RWPE2 (cell line): Measurements from ENCODE around the gene OR1L8.

Experiments used
- ATAC-seq: fragments of 200-7000 bp; cut with Tn5 transposase; 3 replicates; pipeline ENCODE4 v1.9.1; 2021; ENCODE audit warnings: low read depth
- DNase-seq: peaks from one replicate; pipeline ENCODE4 v3.0.0-alpha.2; 2020; ENCODE audit warnings: low spot score
- H3K27ac ChIP-seq: fragments of 450-650 bp; 2 replicates; pipeline ENCODE4 v1.5.1; 2017; ENCODE audit warnings: mild to moderate bottlenecking; ENCODE audit not compliant: poor library complexity, severe bottlenecking
- H3K27me3 ChIP-seq: fragments of 250-450 bp; sonication (Bioruptor Pico); 2 replicates; pipeline ENCODE4 v1.5.1; 2021; ENCODE audit warnings: mild to moderate bottlenecking, moderate library complexity; ENCODE audit not compliant: insufficient read depth, poor library complexity, severe bottlenecking
- H3K36me3 ChIP-seq: fragments of 250-450 bp; sonication (Bioruptor Pico); 2 replicates; pipeline ENCODE4 v1.5.1; 2020; ENCODE audit warnings: low read depth, mild to moderate bottlenecking, moderate library complexity
- H3K4me1 ChIP-seq: fragments of 250-450 bp; sonication (Bioruptor Pico); 2 replicates; pipeline ENCODE4 v1.5.1; 2021; ENCODE audit warnings: mild to moderate bottlenecking, moderate library complexity; ENCODE audit not compliant: insufficient read depth, poor library complexity, severe bottlenecking
- H3K4me3 ChIP-seq: fragments of 250-450 bp; sonication (Bioruptor Pico); 2 replicates; pipeline ENCODE4 v1.5.1; 2021; ENCODE audit warnings: mild to moderate bottlenecking, moderate library complexity; ENCODE audit not compliant: severe bottlenecking
- H3K9me3 ChIP-seq: fragments of 250-450 bp; sonication (Bioruptor Pico); 2 replicates; pipeline ENCODE4 v1.5.1; 2021; ENCODE audit warnings: mild to moderate bottlenecking, moderate library complexity; ENCODE audit not compliant: severe bottlenecking
- TF ChIP-seq, protein P1 (sequence below): fragments of 450-650 bp; IDR thresholded peaks from one replicate; pipeline ENCODE4 v1.5.1; 2017; ENCODE audit warnings: mild to moderate bottlenecking, moderate library complexity; ENCODE audit not compliant: poor library complexity, severe bottlenecking

The OR1L8 gene

GRCh38 chr9:122519376-122519775, 63.8 kb downstream of the OR1L8 start:
- Histone ChIP-seq H3K4me1 (no peaks in the 10 kb centered on the region), H3K27me3 (peaks cover 7% of the 10 kb centered on the region), H3K9me3 (no peaks in the 10 kb centered on the region), H3K4me3 (no peak overlapping the region), H3K27ac (no peak overlapping the region), H3K36me3 (no peaks in the 10 kb centered on the region)
- ATAC-seq (no peak), DNase-seq (no peak)
- TF ChIP-seq, protein P1, sequence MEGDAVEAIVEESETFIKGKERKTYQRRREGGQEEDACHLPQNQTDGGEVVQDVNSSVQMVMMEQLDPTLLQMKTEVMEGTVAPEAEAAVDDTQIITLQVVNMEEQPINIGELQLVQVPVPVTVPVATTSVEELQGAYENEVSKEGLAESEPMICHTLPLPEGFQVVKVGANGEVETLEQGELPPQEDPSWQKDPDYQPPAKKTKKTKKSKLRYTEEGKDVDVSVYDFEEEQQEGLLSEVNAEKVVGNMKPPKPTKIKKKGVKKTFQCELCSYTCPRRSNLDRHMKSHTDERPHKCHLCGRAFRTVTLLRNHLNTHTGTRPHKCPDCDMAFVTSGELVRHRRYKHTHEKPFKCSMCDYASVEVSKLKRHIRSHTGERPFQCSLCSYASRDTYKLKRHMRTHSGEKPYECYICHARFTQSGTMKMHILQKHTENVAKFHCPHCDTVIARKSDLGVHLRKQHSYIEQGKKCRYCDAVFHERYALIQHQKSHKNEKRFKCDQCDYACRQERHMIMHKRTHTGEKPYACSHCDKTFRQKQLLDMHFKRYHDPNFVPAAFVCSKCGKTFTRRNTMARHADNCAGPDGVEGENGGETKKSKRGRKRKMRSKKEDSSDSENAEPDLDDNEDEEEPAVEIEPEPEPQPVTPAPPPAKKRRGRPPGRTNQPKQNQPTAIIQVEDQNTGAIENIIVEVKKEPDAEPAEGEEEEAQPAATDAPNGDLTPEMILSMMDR: no peak

DNA sequence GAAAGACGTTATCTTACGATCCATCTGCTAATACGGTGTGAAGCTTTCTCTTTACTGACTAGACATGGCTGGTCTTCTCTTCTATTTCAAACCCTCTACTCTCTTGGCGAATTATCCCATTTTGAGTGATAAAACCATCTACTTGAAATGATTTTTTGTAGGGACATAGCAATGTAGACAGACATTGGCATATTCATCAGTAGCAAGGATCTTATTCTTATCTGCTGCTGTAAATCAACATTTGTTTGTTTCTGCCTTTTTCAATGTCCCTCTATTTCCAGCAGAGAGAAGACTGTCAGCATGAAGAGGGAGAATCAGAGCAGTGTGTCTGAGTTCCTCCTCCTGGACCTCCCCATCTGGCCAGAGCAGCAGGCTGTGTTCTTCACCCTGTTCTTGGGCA, 64.3 kb downstream of the OR1L8 start, which contains the start of gene OR1J4:
Gene OR1J4, plus strand, starts transcription at position 301 of the 400 bp plus-strand sequence. Its CDS starts 0 bp downstream, at position 301.
- peaks cover 7% of the 10 kb centered on the region for H3K27me3 ChIP-seq
- H3K4me1 ChIP-seq: no peaks in the 10 kb centered on the region
- TF ChIP-seq, protein P1: no peak
- ATAC-seq (no peak), DNase-seq (no peak)
- no peak within 1 kb of the TSS for H3K27ac ChIP-seq
- H3K9me3 ChIP-seq: no peaks in the 10 kb centered on the region
- no peak within 1 kb of the TSS for H3K4me3 ChIP-seq
- no peaks in the 10 kb centered on the region for H3K36me3 ChIP-seq

DNA sequence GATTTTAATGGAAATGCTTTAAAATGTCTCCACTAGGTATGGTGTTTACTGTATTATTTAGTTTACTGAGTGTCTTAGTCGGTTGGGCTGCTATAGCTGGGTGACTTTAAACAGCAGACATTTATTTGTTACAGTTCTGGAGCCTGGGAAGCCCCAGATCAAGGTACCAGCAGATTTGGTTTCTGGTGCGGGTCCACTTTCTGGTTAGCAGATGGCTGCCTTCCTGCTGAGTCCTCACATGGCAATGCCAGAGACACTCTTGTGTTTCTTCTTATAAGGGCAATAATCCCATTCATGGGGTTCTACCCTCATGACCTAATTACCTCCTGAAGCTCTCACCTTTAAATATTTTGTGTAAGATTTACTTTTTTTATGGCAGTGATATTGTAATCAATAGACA, 65.0 kb downstream of the OR1L8 start:
- TF ChIP-seq, protein P1: no peak
- H3K4me3 ChIP-seq: no peak overlapping the region
- no peak for ATAC-seq
- DNase-seq: no peak
- H3K27ac ChIP-seq: no peak overlapping the region
- H3K4me1 ChIP-seq: no peaks in the 10 kb centered on the region
- H3K27me3 ChIP-seq: peaks cover 7% of the 10 kb centered on the region
- H3K9me3 ChIP-seq: no peaks in the 10 kb centered on the region
- H3K36me3 ChIP-seq: no peaks in the 10 kb centered on the region
